Measurements from ENCODE around the gene GSAP.

- TF ChIP-seq, protein P1, sequence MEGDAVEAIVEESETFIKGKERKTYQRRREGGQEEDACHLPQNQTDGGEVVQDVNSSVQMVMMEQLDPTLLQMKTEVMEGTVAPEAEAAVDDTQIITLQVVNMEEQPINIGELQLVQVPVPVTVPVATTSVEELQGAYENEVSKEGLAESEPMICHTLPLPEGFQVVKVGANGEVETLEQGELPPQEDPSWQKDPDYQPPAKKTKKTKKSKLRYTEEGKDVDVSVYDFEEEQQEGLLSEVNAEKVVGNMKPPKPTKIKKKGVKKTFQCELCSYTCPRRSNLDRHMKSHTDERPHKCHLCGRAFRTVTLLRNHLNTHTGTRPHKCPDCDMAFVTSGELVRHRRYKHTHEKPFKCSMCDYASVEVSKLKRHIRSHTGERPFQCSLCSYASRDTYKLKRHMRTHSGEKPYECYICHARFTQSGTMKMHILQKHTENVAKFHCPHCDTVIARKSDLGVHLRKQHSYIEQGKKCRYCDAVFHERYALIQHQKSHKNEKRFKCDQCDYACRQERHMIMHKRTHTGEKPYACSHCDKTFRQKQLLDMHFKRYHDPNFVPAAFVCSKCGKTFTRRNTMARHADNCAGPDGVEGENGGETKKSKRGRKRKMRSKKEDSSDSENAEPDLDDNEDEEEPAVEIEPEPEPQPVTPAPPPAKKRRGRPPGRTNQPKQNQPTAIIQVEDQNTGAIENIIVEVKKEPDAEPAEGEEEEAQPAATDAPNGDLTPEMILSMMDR (IDR thresholded peaks at IDR 0.05) = no peak
- TF ChIP-seq POLR2A (IDR thresholded peaks at IDR 0.05) = no peak
Observed at GRCh38 chr7:77456696-77457095, 40.5 kb upstream of the GSAP start.

Measured in thyroid gland (tissue), 4 donors.